NCI-H510A treated with DMSO at 0.1 percent for 48 hours (cell line): ENCODE data around the gene PFDN2.
"Not testable (repeated sequence)": the region's sequence is repeated elsewhere in the genome, so short reads cannot be mapped to it uniquely, and the experiment has no call there.

Source experiments
- DNase-seq: peaks from one replicate; lab custom pipeline; 2025; lab: John Stamatoyannopoulos, UW

The PFDN2 gene

GRCh38 chr1:161138431-161138830, 20.6 kb upstream of the PFDN2 start:
- no peak for DNase-seq

GRCh38 chr1:161137881-161138280, 20.0 kb upstream of the PFDN2 start:
- DNase-seq: no peak

DNA sequence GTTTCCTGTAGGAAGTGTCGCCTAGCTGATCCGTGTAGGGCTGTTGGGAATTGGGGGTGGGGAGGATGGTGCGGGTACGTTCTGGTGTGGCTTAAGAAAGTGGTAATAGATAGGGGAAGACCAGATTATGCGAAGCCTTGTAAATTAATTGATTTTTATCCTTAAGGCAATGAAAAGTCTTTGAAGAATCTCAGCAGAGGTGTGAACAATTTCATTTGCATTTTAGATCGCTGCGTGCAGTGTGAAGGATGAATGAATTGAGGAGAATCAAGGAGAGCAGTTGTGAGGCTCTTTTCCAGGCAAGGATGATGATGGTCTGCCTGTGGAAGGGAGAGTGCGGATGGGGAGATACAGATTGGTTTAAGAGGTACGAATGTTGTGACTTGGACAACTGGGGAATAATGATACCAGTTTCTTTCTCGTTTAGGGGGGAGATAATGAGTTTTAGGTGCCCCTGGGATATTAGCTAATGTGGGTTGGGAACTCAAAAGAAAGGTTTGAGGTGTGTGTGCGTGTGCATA, 15.4 kb upstream of the PFDN2 start:
- DNase-seq: peak; percentile 61

DNA sequence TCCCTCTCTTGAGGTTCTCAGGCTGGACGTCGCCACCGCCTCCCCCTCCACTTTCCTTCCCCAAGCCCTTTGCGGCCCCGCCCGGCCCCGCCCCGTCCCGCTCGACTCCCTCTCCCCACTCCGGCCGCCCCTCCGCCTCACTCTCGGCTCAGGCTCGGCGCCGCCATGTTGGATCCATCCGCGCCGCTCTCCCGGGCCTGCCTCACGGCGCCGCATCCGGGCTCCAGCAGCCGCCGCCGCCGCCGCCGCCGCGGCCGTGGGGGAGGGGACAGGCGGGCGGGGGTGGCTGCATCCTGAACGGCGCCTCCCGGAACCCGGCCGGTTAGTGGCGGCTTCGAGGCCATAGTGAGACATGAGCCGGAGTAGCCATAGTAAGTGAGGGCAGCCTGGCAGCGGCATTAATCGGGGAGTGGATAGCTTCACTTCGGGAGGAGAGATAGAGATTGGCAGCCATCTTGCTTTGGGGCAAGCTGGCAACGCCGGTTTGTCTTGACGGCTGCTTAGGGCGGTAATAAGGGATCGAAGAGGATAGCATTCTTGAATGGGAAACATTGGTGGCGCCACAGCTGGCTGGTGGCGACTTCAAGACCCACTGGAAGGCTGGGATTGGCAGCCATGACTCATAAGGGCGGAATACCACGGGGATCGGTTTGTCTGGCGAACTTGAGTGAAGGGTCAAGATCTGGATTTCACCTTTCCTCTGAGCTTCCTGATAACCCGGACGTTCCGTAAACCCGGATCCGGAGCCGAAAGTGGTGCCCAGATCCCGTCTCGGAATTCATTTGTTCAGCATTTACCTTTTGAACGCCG, 14.8 kb upstream of the PFDN2 start, which contains the start of gene DEDD:
Gene DEDD (minus strand): TSS at position 258 of the 810 bp plus-strand sequence. CDS start 8,205 bp downstream, outside the sequence.
- peak; percentile 96 for DNase-seq

- DNase-seq: peak; percentile 6
These were observed 13.9 kb upstream of the PFDN2 start for GRCh38 chr1:161131523-161132409.

DNA sequence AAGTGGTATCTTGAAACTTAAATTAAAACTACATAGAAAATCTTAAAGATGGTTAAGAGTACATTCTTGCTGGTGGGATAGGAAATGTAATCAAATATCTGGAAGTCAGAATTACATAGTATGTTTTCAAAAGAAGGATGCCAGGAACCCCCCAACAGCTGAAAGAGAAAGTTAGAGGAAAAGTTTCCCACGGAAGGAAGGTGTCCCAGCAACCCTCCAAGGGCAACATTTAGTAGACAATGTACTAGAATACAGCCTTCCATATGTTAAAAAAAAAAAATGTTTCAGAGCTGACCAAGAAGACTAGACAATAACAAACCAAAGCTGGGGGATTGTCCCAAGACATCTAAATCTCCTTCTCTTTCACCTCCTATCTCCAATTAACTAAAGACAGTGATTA, 12.4 kb upstream of the PFDN2 start:
- no peak for DNase-seq

DNA sequence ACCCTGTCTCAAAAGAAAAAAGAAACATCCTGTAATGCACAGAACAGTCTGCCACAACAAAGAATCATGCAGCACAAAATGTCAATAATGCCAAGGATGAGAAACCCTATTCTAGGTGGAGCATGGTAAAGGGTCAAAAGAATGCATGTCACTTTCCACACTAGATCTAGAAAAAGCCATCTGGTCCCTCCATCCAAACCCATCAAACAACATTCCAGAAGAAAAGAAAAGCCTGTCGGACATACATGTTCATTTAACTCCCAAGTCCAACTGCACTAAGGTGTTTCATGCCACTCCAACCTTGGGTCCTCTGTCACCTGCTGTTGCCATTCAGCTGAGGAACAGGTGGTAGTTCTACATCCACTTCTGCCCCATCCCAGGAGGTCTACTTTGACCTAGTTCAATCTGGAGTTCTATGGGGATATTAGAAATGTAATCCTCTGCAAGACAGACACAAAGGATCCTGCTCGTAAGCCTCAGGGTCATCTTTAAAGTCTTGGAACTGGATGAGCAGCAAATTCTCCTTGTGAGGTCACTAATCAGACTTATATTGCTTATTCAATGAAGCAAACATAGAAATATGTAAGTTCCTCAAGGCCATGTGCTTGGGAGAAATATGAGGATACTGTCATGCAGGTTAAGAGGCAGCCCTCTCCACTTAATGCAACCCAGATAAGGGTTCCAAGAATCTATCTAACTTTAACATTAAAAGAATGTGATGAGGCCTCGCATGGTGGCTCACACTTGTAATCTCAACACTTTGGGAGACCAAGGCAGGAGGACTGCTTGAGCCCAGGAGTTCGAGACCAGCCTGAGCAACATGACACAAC, 11.0 kb upstream of the PFDN2 start:
- no peak for DNase-seq

DNA sequence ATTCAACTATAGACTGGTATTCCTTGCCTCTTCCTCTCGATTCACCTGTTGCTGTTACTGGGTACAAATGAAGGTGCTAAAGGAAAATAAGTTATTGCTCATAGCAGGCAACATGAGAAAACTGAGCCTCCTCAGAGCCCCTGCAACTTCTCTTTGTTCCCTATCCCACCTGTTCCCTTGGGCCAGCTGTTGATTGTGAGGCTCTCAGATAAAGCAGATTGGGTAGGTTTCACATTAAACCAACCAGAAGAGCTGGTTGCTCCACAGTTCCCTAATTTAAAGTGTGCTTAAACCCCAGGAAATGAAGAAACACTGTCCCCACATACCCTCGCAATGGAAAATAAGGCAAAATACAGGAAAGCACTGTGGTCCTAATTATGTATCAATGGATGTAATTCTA, 9.8 kb upstream of the PFDN2 start:
- no peak for DNase-seq

GRCh38 chr1:161122967-161123366, 5.1 kb upstream of the PFDN2 start:
- no peak for DNase-seq

GRCh38 chr1:161121834-161122233, 4.0 kb upstream of the PFDN2 start:
- DNase-seq: no peak

DNA sequence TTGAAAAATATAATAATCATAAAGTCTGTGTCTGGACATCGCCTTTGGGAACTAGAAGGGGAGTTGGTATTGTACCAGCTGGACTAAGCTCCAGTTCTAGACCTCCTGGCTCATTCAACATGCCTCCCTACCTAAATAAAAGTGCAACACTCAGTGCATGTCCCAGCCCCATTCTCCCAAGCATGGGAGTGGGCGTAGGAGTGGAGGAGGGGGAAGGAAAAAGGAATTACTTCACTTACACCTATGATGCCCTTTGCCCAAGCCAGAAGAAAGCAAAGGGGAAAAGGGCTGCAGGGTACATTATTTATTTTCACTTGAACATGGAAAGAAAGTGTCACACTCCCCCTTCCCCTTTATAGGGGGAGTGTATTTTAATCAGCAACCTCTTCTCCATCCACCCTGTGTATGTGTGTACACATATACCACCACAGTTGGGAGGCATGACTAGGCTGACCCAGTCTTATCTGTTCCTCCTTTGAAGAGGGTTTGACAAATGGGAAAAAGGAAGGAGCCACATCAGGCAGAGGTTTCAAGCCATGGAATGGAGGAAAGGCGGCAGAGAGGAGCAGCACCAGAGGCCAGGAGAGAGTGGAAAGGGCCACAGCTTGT, 3.3 kb upstream of the PFDN2 start:
- DNase-seq: no peak

DNA sequence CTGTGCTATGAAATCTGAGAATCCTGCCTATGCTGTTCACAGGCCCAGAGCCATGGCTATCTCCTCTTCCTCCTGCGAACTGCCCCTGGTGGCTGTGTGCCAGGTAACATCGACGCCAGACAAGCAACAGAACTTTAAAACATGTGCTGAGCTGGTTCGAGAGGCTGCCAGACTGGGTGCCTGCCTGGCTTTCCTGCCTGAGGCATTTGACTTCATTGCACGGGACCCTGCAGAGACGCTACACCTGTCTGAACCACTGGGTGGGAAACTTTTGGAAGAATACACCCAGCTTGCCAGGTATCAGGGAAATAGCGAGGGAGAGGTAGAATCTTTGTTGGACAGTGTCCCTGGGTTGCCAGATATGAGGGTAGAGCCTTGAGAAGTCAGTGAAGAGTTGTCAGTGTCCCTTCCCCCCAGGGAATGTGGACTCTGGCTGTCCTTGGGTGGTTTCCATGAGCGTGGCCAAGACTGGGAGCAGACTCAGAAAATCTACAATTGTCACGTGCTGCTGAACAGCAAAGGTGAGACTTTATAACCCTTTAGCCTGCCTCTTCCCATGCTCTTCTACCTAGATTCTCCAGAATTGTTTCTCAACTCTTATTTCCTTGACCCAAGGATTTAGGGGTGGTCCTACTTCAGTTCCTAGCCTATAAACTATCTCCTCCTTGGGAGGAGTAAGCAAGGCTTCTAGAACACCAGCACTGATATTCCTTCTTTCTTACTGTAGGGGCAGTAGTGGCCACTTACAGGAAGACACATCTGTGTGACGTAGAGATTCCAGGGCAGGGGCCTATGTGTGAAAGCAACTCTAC, 1.5 kb upstream of the PFDN2 start:
- no peak for DNase-seq

DNA sequence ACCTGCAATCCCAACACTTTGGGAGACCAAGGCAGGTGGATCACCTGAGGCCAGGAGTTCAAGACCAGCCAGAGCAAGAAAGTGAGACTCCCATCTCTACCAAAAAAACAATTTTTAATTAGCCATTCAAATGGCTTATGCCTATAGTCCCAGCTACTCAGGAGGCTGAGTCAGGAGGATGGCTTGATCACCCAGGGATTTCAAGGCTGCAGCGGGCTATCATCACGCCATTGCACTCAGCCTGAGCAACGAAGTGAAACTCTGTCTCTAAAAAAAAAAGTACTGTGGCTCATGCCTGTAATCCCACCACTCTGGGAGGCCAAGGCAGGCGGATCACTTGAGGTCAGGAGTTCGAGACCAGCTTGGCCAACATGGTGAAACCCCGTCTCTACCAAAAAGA, 1.9 kb downstream of the PFDN2 start:
- not testable (repeated sequence) for DNase-seq

DNA sequence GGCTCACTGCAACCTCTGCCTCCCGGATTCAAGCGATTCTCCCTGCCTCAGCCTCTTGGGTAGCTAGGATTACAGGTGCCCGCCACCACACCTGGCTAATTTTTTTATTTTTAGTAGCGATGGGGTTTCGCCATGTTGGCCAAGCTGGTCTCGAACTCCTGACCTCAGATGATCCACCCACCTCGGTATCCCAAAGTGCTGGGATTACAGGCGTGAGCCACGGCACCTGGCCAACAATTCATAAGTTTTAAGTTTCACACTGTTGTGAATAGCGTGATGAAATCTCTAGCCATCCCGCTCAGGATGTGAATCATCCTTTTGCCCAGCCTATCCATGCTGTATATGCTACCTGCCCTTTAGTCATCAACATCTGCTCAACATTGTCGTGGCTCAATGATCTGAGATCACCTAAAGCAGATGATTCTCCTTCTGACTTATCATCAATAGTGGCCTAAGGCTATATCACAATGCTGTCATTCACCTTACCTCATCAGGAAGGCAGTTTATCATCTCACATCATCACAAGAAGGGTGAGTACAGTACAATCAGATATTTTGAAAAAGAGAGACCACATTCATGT, 2.6 kb downstream of the PFDN2 start:
- no peak for DNase-seq

DNA sequence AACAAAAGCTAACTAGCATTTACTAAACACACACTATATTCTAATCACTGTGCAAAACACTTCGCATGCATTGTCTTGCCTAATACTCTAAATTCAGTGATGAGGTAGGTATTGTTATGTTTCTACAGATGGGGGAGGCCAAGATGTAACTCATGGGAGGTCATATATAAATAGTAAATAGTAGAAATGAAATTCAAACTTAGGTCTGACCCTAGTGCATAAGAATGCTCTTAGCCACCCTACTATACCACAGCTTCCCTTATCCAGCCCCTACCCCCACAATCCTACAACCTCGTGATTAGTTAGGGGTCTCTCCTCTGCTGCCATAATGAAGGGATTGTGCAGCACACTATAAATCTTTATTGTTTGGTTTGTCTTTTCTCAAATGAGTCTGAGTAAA, 3.3 kb downstream of the PFDN2 start:
- no peak for DNase-seq

DNA sequence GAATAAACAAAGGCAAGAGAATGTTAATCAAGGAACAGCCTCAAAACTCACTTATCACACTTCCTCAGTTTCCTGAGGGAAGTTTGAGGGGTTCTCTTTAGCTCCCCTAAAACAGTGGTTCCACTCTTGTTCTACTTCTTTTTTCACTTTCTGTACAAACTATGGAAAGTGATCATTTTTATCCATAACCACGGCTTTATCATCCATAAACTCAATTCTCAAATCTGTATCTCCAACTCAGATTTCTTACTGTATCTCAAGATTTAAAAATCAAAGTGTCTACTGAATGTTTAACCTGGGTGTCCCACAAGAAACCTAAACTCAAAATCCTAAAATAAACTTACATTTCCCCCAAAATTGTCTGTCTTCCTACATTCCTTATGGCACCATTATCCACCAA, 3.9 kb downstream of the PFDN2 start:
- DNase-seq: no peak

DNA sequence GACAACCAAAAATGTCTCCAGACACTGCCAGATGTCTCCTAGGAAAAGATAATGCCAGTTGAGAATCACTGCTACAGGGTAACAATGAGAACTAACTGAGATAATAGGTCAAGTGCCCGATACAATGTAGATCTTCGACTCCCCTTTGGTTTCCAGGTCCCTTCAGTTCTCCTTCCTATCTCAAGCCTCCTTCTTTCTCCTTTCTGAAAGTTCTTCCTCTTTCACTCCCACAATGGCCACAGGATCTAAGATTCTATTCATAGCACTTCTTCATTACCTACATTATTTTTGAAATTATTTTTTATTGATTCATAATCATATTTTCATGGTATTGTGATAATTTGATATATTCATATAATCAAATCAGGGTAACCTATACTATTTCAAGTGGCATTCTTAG, 6.3 kb downstream of the PFDN2 start:
- no peak for DNase-seq

- DNase-seq: no peak
These were observed 6.7 kb downstream of the PFDN2 start for GRCh38 chr1:161111117-161111516.

DNA sequence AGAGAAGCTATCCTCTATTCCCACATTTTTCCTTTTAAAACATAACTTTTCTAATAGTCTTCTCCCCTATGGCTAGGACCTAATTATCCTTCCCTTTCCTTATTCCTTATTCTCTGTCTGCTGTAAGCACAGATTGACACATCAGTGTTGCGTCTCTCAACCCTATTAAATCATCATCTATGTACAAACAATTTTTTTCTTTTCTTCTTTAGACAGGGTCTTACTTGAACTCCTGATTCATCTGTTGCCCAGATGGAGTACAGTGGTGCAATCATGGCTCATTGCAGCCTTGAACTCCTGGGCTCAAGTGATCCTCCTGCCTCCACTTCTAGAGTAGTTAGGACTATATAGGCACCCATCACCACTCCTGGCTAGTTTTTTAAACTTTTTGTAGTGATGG, 11.4 kb downstream of the PFDN2 start:
- DNase-seq: no peak

DNA sequence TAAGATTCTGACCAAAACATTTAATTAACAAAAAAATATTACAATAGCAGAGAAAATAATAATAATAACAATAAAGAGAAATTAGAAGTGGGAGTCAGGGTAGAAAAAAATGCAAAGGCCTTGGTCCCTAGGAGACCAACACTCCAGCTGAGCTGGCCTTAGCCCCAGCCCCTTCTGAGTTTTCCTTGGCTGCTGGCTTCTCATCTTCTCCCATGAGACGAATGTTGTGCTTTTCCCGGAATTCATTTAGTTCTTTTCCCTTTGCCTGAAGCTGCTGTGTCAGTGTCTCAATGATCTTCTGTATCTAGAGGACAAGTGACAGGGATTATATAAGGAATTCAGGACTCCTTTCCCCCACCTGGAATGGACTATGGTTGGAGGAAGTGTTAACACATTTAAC, 17.3 kb downstream of the PFDN2 start:
- DNase-seq: no peak
